ELR (cell line): ENCODE measurements around the gene CDH12.

Source experiments
- DNase-seq: peaks from one replicate; pipeline ENCODE4 v3.0.0-alpha.2; 2015; ENCODE audit warnings: low read depth

The CDH12 gene

GRCh38 chr5:22764736-22765135, 88.4 kb downstream of the CDH12 start:
- no peak for DNase-seq

DNA sequence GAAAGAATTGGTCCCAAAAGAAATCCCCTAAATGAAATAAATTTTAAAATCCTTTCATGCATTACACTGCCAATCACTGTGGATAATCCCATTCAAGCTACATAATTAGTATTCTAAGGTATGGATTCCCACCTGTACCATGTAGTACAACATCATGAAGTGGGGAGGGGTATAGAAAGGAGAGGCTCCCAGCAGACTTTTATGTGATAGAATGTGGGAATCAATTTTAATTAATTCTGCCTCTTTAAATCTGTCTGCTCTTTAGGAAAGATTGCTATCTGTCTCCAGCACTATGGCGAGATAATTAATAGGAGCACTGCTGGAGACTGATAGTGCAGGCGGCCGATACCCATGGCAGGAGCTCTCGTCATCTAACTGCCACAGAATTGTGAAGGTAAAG, 95.4 kb downstream of the CDH12 start:
- DNase-seq = no peak

GRCh38 chr5:22754155-22754554, 99.0 kb downstream of the CDH12 start:
- no peak for DNase-seq

DNA sequence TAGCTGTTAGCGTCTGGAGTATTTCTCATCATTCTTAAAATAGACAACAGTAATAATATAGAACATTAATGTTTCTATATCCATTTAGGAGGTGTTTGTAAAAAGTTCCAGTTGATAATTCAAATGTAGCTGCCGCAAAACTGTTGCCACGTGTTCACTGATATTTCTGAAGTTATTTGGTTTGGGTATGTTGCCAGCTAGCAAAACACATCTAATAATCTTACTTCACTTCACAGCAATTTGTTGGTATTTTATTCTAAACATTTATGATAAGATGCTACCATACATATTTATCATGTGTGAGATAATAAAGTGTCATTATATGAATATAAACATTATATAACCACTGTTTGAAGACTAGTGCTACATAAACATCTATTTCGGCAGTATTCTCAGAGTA, 101.6 kb downstream of the CDH12 start:
- no peak for DNase-seq

DNA sequence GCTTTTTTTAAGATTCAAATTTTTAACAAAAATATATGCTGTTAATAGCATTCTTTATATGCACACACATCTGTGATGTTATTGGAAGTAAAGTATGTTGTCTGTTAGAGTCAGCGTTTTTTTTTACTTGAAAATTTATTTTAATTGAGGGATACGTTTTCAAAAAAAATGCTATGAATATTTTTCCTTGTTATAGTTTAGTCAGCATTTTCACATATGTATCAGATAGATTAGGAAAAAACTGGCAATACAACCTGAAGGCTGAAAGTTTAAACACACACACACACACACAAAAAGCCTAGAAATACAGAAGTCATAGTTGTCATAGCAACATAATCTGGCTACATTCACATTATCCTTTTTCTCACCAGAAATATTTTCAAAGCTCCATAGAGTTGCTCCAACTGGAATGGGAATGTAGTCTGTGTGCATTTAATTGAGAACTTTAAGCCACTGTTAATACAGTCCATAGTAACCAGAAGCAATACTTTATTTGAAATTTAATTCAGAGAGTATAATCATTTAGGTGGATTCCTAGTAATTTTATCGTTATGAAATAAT, 116.6 kb downstream of the CDH12 start:
- DNase-seq = no peak

DNA sequence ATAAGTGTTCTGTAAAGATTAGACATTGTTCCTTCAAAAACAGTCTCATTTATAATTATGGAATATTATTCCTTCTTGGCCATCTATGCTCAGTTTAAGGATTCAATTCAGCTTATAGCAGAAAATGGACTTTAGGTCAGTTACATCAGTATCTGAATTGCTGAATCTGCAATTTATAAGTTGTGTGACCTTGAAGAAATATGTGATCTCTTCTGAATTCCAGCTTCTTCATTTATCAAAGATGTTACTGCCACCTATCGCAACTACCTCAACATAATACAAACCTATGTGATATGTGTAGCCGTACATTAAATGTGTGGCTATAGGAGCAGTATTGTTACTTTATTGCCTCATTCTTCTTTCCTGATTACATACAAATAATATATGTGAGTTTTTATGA, 118.2 kb downstream of the CDH12 start:
- no peak for DNase-seq

GRCh38 chr5:22728610-22729009, 124.5 kb downstream of the CDH12 start:
- DNase-seq = no peak

DNA sequence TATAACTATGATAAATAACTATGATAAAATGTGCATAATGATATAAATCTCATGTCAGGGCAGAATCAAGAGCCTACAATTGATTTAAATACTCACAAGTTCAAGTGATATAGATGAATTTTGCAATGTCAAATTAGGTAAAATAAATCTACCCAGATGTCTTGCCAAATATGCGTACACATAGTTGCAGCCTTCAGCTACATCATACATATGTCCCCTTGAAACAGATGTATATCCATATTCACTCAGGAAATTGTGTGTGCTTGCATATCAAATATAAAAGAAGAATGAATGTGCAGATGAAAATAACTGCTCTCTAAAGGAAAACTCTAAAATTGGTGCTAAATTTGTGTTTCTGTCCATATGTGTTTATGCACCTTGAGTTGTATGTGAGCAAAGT, 130.7 kb downstream of the CDH12 start:
- no peak for DNase-seq

- DNase-seq = no peak
Measured at GRCh38 chr5:22722056-22722455, 131.1 kb downstream of the CDH12 start.

DNA sequence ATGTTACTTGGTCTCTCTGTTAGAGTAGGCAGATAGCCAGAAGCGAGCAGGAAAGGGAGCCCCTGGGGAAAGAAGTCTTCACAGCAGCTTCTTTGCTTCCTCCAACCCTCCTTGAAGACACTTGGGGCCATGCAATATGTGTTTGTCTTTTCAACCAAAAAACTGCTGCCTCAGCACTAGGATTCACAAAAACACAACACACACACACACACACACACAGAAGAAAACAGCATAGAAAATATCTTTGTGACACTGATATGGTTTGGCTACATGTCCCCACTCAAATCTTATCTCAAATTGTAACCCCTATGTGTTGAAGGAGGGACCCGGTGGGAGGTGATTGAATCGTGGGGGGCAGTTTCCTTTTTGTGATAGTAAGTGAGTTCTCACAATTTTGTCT, 133.3 kb downstream of the CDH12 start:
- DNase-seq = no peak

GRCh38 chr5:22710660-22711059, 142.5 kb downstream of the CDH12 start:
- no peak for DNase-seq

GRCh38 chr5:22709743-22710142, 143.4 kb downstream of the CDH12 start:
- no peak for DNase-seq

- DNase-seq = no peak
Measured at GRCh38 chr5:22708770-22709328, 144.3 kb downstream of the CDH12 start.

DNA sequence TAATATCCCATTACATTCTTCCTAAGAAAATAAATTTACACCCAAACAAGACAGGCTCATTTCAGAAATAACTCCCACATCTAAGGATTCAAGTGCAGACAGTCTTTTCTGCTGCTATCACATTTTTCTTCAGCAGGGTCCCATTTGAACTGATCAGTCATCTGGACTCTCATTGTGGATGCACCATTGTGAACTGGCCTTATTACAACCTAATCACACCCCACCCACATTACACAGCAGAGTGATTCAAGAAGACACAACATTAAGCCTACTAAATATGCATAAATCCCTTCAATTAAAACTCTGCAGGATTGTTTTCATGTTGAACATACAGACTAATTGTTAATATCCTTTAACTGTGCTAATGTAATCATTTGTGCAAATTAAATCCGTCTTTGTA, 146.2 kb downstream of the CDH12 start:
- DNase-seq = no peak

DNA sequence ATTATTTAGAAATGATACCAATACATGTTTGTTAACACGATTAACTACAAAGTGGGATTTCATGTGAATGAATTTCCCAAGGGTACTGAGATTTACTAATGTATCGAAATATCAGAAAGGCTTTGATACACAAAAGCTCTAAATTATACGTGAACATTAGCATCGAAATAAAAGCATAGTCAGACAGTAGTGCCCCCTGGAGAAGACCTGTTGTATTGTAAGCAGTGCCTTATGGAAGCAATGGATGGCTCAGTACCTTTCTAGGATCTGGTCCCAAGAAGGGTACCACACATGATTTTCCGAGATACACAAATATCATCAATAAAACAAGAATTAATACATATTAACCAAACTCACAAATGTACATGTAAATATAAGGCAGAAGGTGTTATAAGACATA, 153.8 kb downstream of the CDH12 start:
- DNase-seq = no peak

GRCh38 chr5:22693121-22693520, 160.0 kb downstream of the CDH12 start:
- no peak for DNase-seq

DNA sequence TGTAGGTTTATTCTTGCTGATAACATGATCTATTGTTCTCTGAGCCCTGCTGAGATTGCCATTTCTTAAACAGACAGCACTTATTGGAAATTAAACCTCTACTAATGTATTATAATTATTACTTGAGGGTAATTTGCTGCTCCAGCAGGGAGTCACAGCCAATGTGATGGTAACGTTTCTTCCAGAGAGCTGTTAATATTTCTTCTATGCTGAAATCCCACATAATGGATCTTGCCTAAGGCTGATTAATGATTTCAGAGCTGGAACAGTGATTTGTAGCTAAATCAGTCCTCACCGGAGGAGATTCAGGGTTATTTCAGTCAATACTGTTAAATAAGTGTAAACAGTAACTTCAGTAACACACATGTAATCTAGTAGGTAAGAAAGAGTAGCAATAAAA, 170.1 kb downstream of the CDH12 start:
- no peak for DNase-seq

DNA sequence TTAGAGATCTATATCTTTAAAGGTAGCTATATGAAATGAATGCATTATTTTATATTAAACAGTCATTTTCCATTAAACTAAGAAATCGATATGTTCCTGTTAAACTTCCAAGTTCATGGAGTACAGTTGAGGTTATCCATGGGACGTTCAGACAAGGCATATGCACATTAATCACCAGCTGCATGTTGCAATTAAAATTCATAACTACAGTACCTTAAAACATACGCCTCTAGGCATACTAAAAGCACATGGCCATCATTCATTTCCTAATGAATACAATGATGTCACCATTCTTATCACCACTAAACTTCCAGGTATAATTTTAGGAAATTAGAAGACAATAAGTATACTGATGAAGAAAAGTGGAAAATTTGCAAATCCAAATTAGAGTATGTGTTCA, 174.3 kb downstream of the CDH12 start:
- no peak for DNase-seq

DNA sequence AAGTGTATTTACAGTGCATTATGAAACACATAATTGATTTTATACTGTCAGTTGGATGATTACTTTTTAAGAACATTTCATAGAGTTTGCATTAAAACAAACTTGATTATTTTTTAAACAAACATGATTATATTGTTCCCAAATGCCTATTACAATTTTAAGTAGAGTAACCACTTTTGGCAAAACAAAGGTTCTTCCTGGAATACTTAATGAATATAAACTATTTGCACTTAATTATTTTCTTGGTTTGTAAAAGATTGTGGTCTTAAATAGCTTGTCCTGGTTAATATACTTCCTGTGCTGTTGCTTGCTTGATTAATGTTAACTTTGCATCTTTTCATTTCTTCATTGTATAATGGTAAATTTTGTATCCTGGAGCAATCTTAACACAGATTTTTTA, 180.0 kb downstream of the CDH12 start:
- no peak for DNase-seq

DNA sequence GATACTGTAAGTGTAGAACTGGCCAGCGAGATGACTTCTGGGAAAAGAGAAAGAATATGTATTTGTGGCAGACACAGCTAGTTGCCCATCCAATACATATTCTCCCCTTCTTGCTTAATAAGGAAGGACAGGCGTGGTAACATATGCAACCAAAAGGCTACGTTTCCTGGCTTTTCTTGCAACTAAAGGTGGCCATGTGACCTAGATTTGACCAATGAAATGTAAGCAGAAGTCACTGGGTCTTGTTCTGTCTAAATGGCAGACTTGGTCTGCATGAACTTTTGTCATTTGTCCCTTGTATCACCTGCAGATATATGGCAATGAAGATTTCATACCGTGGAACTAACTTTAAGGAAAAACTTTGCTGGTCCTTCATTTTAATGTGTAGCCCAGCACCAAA, 183.8 kb downstream of the CDH12 start:
- DNase-seq = no peak

DNA sequence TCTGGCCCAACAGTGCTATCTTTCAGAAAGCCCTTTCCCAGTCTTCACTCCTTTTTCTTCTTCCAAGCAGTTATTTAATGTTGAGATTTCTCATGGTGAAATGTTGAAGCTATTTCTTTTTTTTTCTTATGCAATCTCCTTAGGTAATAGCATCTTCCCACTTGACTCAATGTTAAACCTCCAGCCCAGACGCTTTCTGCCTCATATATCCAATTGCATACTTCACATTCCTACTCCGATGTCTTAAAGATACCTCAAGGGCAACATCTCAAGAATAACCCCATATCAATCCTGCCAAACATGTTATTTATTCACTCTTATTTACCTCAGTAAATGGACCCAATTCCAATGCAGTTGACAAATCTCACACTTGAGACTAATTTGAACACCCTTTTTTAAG, 187.3 kb downstream of the CDH12 start:
- DNase-seq = no peak

DNA sequence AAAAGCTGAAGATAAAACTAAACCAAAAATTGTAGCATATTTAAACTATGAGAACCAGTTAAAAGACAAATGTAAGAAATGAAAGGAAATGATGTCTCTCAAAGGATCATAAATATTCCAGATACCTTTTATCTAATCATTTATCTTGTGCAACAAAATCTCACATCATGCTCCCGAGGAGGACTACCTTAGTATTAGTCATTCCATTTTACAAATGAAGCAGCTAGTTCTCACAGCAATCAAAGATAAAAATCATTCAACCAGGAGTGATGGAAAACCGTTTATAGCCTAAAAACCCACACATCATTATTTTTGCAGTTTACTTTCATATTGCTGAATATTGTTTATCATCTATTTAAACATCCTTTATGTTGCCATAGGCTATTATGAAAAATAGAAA, 190.0 kb downstream of the CDH12 start:
- no peak for DNase-seq

GRCh38 chr5:22662391-22662790, 190.8 kb downstream of the CDH12 start:
- DNase-seq = no peak

- DNase-seq = no peak
Measured at GRCh38 chr5:22651355-22651754, 201.8 kb downstream of the CDH12 start.

GRCh38 chr5:22650511-22650910, 202.6 kb downstream of the CDH12 start:
- DNase-seq = no peak
